Activated B cell treated with CpG ODN at 0.5 μM for 24 hours (primary cell): Measurements from ENCODE around the gene STRN3. TPM values are rescaled to one million over a fixed set of nuclear protein-coding genes. Genes with fewer than 3 reads are reported as not detected.

ENCODE experiments used
- ATAC-seq: fragments of 200-7000 bp; cut with Tn5 transposase; one replicate; pipeline ENCODE4 v1.10.0; 2021; ENCODE audit warnings: low read depth, mild to moderate bottlenecking, moderate library complexity
- CTCF ChIA-PET: fragments of 350-600 bp; sonication (Branson Sonifier 250); formaldehyde crosslinking; loops from one replicate; lab custom pipeline; 2021; ENCODE audit warnings: antibody characterized with exemption; lab: Charles Lee
- POLR2A ChIA-PET: fragments of 350-600 bp; sonication (Branson Sonifier 250); formaldehyde crosslinking; loops from one replicate; lab custom pipeline; 2021; ENCODE audit warnings: antibody characterized with exemption; lab: Charles Lee
- DNase-seq: peaks from one replicate; pipeline ENCODE4 v3.0.0; 2022
- H3K27ac Mint-ChIP-seq: one replicate; pipeline ENCODE4 v1.8.0; 2020; ENCODE audit warnings: mixed read lengths
- H3K27me3 Mint-ChIP-seq: one replicate; pipeline ENCODE4 v1.8.0; 2021; ENCODE audit warnings: mixed read lengths
- H3K36me3 Mint-ChIP-seq: one replicate; pipeline ENCODE4 v1.8.0; 2021; ENCODE audit warnings: low read depth, mixed read lengths
- H3K4me1 Mint-ChIP-seq: one replicate; pipeline ENCODE4 v1.8.0; 2021; ENCODE audit warnings: mixed read lengths
- H3K4me3 Mint-ChIP-seq: one replicate; pipeline ENCODE4 v1.8.0; 2020; ENCODE audit warnings: mild to moderate bottlenecking, mixed read lengths
- H3K9me3 Mint-ChIP-seq: one replicate; pipeline ENCODE4 v1.8.0; 2020; ENCODE audit warnings: mixed read lengths
- intact Hi-C: fragments of 100-400 bp; cut with micrococcal nuclease; formaldehyde crosslinking; loops from one replicate; pipeline ENCODE4 v1.15.1; 2024
- total RNA-seq: library from RNA; stranded (reverse); gene quantifications from 2 replicates; pipeline ENCODE4 v1.2.3, GENCODE V29; 2022
- TF ChIP-seq, protein P1 (sequence below): fragments of 200-600 bp; IDR thresholded peaks from one replicate; pipeline ENCODE4 v1.8.0; 2022; ENCODE audit warnings: antibody characterized with exemption, mild to moderate bottlenecking

Gene STRN3
- total RNA-seq, 1 donor from 2014 or later: 31.0 TPM

DNA sequence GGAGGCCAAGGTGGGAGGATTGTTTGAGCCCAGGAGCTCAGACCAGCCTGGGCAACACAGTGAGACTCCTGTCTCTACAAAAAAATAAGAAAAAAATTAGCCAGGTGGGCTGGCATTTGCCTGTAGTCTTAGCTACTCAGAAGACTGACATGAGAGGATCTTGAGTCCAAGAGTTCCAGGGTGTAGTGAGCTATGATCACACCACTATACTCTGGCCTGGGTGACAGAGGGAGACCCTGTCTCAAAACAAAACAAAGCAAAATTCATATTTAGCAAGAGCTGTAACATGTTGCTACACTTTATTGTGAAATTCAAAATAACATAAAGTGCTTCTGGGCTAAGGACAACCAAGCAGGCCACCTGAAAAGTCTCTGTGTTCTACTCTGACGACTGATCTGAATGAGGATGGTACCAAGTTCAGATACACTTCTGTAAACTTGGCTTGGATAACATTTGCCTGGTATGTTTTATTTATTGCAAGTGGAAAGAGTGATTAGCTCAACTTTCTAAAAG lies 11.6 kb upstream of the STRN3 start:
- Mint-ChIP-seq H3K4me3 (no peak overlapping the region), H3K27ac (no peak overlapping the region), H3K27me3 (no peaks in the 10 kb centered on the region), H3K9me3 (no peaks in the 10 kb centered on the region), H3K36me3 (peaks cover 16% of the 10 kb centered on the region), H3K4me1 (peaks cover 1% of the 10 kb centered on the region)
- no peak for DNase-seq
- no peak for ATAC-seq
- TF ChIP-seq, protein P1, sequence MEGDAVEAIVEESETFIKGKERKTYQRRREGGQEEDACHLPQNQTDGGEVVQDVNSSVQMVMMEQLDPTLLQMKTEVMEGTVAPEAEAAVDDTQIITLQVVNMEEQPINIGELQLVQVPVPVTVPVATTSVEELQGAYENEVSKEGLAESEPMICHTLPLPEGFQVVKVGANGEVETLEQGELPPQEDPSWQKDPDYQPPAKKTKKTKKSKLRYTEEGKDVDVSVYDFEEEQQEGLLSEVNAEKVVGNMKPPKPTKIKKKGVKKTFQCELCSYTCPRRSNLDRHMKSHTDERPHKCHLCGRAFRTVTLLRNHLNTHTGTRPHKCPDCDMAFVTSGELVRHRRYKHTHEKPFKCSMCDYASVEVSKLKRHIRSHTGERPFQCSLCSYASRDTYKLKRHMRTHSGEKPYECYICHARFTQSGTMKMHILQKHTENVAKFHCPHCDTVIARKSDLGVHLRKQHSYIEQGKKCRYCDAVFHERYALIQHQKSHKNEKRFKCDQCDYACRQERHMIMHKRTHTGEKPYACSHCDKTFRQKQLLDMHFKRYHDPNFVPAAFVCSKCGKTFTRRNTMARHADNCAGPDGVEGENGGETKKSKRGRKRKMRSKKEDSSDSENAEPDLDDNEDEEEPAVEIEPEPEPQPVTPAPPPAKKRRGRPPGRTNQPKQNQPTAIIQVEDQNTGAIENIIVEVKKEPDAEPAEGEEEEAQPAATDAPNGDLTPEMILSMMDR: no peak
- POLR2A ChIA-PET: no interaction called here
- intact Hi-C loops: no loop called here
- CTCF ChIA-PET: interaction anchor here (0.6 kb wide), 1 partner anchor 1522 kb away, joined by 3 read pairs; no protein-coding TSS in a partner anchor

DNA sequence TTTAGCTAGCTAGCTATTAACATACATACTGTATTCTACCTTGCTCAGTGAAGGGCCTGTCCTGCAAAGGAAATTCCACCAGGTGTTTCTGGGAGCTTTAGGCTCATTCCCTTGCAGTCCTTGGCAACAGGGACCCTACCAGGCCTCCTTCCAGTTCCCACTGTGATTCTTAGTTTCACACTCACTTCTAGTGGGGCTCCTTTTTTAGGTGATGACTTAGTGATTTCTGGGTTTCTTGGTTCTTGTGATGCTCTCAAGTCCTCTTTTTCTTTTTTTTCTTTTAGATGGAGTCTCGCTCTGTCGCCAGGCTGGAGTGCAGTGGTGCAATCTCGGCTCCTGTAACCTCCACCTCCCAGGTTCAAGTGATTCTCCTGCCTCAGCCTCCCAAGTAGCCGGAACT lies 10.4 kb upstream of the STRN3 start:
- no peak for ATAC-seq
- Mint-ChIP-seq H3K36me3 (peaks cover 17% of the 10 kb centered on the region), H3K9me3 (no peaks in the 10 kb centered on the region), H3K4me1 (peaks cover 5% of the 10 kb centered on the region), H3K27ac (no peak overlapping the region), H3K4me3 (no peak overlapping the region), H3K27me3 (no peaks in the 10 kb centered on the region)
- intact Hi-C loops: no loop called here
- TF ChIP-seq, protein P1: no peak
- POLR2A ChIA-PET: no interaction called here
- CTCF ChIA-PET: no interaction called here
- DNase-seq: no peak

DNA sequence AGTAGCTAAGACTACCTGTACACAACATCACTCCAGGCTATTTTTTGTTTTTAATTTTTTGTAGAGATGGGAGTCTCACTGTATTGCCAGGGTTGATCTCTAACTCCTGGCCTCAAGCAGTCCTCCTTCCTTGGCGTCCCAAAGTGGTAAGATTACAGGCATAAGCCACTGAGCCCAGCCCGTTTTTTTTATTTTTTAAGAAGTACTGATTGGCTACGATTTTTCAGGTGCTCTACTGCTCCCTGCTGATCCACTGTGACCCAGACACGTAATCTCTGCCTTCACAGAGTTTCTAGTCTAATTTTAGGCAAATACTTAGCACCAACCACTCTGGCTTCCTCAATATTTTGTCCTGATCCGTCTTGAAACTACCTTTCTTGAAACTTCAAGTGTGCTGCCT lies 4.3 kb upstream of the STRN3 start:
- DNase-seq (no peak), ATAC-seq (no peak)
- CTCF ChIA-PET: no interaction called here
- TF ChIP-seq, protein P1: no peak
- Mint-ChIP-seq H3K36me3 (peaks cover 8% of the 10 kb centered on the region), H3K4me1 (peaks cover 19% of the 10 kb centered on the region), H3K27me3 (no peaks in the 10 kb centered on the region), H3K27ac (no peak overlapping the region), H3K4me3 (no peak overlapping the region), H3K9me3 (no peaks in the 10 kb centered on the region)
- POLR2A ChIA-PET: no interaction called here
- intact Hi-C loops: no loop called here

DNA sequence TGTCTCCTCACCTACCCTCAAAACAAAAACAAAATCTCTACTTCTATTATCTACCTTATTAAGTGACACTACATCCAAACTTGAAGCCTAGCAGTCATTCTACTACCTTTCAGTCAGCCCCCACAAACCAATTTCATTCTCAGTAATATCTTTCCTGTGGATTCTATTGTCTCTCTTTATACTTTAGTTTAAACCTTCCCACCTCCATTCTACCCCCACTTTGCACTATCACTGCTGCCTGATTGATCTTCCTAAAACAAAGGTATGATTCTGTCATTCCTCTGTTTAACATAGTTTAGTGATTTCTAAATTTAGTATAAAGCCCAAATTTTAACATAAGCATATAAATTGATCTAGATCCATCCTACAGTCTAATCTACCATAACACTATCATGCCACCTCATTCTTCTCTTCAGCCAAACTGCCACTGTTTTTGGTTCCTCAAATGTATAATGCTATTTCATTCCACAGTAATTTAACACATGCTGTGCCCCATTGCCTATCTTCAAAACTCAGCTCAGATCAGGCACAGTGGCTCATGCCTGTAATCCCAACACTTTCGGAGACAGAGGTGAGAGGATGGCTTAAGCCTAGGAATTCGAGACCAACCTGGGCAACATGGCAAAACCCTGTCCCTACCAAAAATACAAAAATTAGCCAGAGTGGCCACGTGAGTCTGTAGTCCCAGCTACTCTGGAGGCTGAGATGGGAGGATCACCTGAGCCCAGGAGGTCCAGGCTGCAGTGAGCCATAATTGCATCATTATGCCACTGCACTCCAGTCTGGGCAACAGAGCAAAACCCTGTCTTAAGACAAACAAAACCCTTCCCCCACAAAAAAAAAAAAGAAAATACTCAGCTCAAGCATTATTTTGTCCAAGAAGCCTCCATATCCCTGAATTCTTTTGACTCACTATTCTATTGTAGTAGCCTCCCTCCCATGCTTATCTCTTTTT lies 3.1 kb upstream of the STRN3 start:
- Mint-ChIP-seq H3K27ac (no peak overlapping the region), H3K27me3 (no peaks in the 10 kb centered on the region), H3K4me1 (peaks cover 28% of the 10 kb centered on the region), H3K4me3 (no peak overlapping the region), H3K9me3 (no peaks in the 10 kb centered on the region), H3K36me3 (peaks cover 13% of the 10 kb centered on the region)
- intact Hi-C loops: loop anchor here (5.0 to 10.0 kb wide), 5 partner anchors 157 to 1174 kb away; partner anchors contain the start of genes ARHGAP5, COCH, NUBPL and RNU6-7
- ChIA-PET CTCF (interaction anchor here (1.5 kb wide), 1 partner anchor 49 kb away, joined by 3 read pairs; no protein-coding TSS in a partner anchor), POLR2A (interaction anchor here (0.6 kb wide), 1 partner anchor 29 kb away, joined by 3 read pairs; no protein-coding TSS in a partner anchor)
- TF ChIP-seq, protein P1: no peak
- ATAC-seq (no peak), DNase-seq (no peak)

DNA sequence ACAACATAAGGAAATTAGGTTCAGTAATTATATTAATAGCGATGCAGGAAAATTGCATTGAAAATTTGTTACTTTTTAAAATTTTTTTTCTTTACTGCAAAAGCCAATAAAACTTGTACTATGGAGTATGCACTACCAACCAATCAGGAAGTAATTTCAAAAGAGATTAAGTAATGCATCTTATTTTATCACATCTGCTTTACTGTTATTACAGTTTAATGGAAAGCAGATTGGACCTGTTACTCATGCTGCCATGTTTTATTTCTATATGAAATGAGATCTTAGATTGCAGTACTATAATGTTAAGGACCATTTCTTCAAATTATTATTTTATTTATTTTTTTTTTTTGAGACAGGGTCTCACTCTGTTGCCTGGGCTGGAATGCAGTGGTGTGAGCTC lies 1.7 kb upstream of the STRN3 start:
- Mint-ChIP-seq H3K27ac (no peak overlapping the region), H3K4me1 (peaks cover 39% of the 10 kb centered on the region), H3K4me3 (no peak overlapping the region), H3K36me3 (peaks cover 12% of the 10 kb centered on the region), H3K27me3 (no peaks in the 10 kb centered on the region), H3K9me3 (no peaks in the 10 kb centered on the region)
- ATAC-seq: no peak
- intact Hi-C loops: loop anchor here (2.0 to 10.0 kb wide), 7 partner anchors 55 to 1174 kb away; partner anchors contain the start of genes ARHGAP5, COCH, G2E3 and NUBPL
- DNase-seq: no peak
- ChIA-PET POLR2A (interaction anchor here (1.1 kb wide), 1 partner anchor 43 kb away, joined by 3 read pairs; no protein-coding TSS in a partner anchor), CTCF (no interaction called here)
- TF ChIP-seq, protein P1: no peak
